ENCODE results near the gene ITM2C.

ITM2C gene

DNA sequence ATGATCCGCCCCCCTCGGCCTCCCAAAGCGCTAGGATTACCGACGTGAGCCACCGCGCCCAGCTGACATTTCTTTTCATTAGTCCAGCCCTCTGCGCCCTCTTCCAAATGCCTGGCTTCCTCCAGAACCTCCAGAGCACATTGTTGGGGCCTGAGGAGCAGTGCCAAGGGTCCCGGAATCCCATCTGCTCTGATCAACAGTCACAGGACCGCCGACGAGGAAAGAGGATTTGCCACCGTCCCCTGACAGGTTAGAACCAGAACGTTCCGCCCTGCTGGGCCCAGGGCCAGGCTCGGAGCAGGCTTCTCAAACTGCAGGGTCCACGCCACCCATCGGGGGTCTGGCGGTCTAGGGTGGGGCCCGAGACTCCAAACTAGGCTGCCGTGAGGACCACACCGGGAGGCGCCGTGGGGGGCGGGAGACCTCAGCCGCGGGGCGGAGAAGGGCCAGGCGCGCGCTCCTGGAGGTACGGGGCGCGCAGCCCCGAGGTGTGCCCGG is 36.9 kb upstream of the ITM2C start:
- Histone ChIP-seq H3K9me2 (replicated peaks; ENCODE audit: control insufficient read depth, low read length) (no peaks in the 10 kb centered on the region), H3K27me3 (ENCODE audit: control insufficient read depth, low read length) (peaks cover 21% of the 10 kb centered on the region), H3K27ac (ENCODE audit: low read depth, low read length) (no peak overlapping the region), H3K79me2 (ENCODE audit: control insufficient read depth, low read length) (no peaks in the 10 kb centered on the region), H3K9me3 (ENCODE audit: control insufficient read depth, insufficient read depth, low read length) (no peaks in the 10 kb centered on the region), H3K36me3 (ENCODE audit: control insufficient read depth, low read length) (no peaks in the 10 kb centered on the region), H3K4me3 (ENCODE audit: low read length) (no peak overlapping the region), H3F3A (ENCODE audit: control insufficient read depth, insufficient read depth) (no peaks in the 10 kb centered on the region), H3K4me2 (ENCODE audit: low read length) (no peak overlapping the region), H3K4me1 (ENCODE audit: control insufficient read depth, low read length) (0 out of 2 replicates have a peak, but pooled peaks cover 3% of the 10 kb centered on the region), H4K20me1 (ENCODE audit: control insufficient read depth, insufficient read depth, low read depth, low read length) (no peaks in the 10 kb centered on the region)
- TF ChIP-seq, protein P1, sequence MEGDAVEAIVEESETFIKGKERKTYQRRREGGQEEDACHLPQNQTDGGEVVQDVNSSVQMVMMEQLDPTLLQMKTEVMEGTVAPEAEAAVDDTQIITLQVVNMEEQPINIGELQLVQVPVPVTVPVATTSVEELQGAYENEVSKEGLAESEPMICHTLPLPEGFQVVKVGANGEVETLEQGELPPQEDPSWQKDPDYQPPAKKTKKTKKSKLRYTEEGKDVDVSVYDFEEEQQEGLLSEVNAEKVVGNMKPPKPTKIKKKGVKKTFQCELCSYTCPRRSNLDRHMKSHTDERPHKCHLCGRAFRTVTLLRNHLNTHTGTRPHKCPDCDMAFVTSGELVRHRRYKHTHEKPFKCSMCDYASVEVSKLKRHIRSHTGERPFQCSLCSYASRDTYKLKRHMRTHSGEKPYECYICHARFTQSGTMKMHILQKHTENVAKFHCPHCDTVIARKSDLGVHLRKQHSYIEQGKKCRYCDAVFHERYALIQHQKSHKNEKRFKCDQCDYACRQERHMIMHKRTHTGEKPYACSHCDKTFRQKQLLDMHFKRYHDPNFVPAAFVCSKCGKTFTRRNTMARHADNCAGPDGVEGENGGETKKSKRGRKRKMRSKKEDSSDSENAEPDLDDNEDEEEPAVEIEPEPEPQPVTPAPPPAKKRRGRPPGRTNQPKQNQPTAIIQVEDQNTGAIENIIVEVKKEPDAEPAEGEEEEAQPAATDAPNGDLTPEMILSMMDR (IDR thresholded peaks at IDR 0.05; ENCODE audit: low read depth, low read length, poor library complexity, severe bottlenecking), result no peak
- no peak for TF ChIP-seq EZH2phosphoT487 (IDR thresholded peaks at IDR 0.05; ENCODE audit: borderline replicate concordance, low read length)

DNA sequence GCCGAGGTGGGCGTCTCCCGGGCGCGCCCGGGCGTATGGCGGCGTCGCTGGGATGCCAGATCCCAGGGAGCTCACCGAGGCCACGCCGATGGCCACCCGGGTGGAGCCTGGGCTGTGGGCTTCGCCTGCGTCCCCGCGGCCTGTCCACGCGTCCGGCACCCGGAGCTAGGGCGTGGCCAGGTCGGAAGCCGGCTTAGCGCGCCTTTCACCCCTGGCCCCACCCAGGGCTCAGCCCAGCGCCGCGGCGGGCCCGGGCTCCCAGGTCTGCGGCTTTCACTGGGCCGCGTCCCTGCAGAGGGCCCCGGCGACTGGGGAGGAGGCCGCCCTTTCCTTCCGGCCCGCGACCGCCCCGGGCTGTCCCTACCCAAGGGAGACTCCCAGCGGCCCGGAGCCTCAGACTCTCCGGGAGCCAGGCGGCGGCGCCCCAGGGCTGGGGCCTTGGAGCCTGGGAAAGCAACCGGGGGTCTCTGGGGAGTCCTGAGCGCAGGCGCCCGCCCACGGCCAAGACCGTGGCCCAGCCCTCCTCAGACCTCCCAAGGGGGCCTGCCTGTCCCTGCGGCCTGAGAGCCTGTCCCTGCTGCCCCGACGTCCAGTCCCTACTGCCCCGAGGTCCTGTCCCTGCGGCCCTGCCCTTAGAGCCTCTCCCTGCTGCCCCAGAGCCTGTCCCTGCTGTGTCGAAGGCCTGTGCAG is 36.3 kb upstream of the ITM2C start:
- Histone ChIP-seq H3K4me3 (ENCODE audit: low read length) (no peak overlapping the region), H3K27me3 (ENCODE audit: control insufficient read depth, low read length) (peaks cover 21% of the 10 kb centered on the region), H3K9me2 (replicated peaks; ENCODE audit: control insufficient read depth, low read length) (no peaks in the 10 kb centered on the region), H4K20me1 (ENCODE audit: control insufficient read depth, insufficient read depth, low read depth, low read length) (no peaks in the 10 kb centered on the region), H3K4me2 (ENCODE audit: low read length) (no peak overlapping the region), H3K9me3 (ENCODE audit: control insufficient read depth, insufficient read depth, low read length) (no peaks in the 10 kb centered on the region), H3K4me1 (ENCODE audit: control insufficient read depth, low read length) (0 out of 2 replicates have a peak, but pooled peaks cover 3% of the 10 kb centered on the region), H3K27ac (ENCODE audit: low read depth, low read length) (no peak overlapping the region), H3K79me2 (ENCODE audit: control insufficient read depth, low read length) (no peaks in the 10 kb centered on the region), H3K36me3 (ENCODE audit: control insufficient read depth, low read length) (no peaks in the 10 kb centered on the region), H3F3A (ENCODE audit: control insufficient read depth, insufficient read depth) (no peaks in the 10 kb centered on the region)
- TF ChIP-seq EZH2phosphoT487 (IDR thresholded peaks at IDR 0.05; ENCODE audit: borderline replicate concordance, low read length), result no peak
- TF ChIP-seq, protein P1 (IDR thresholded peaks at IDR 0.05; ENCODE audit: low read depth, low read length, poor library complexity, severe bottlenecking), result no peak

DNA sequence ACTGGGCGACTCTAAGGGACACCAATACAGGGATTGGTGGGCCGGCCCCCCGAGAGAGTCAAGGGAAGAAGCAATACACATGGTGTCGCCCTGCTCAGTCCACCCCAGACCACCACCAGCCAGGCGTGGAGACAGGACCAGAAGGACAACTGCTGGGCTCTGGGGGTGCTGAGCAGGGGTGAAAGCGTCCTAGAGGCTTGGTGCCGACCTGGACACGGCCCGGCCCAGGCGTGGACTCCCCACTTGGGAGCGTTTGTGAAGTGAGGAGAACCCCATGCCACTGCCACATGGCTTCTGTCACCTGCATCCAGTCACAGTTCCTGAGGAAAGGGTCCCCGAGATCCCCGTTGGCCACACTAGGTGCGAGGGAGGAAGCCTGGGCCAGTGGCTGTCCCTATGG is 35.4 kb upstream of the ITM2C start:
- H3K4me3 ChIP-seq (ENCODE audit: low read length), result no peak overlapping the region

More for the DNA sequence above, 35.4 kb upstream of the ITM2C start:
- H4K20me1 ChIP-seq (ENCODE audit: control insufficient read depth, insufficient read depth, low read depth, low read length), result no peaks in the 10 kb centered on the region
- H3K9me2 ChIP-seq (replicated peaks; ENCODE audit: control insufficient read depth, low read length), result no peaks in the 10 kb centered on the region
- H3K4me1 ChIP-seq (ENCODE audit: control insufficient read depth, low read length), result 0 out of 2 replicates have a peak, but pooled peaks cover 1% of the 10 kb centered on the region
- no peaks in the 10 kb centered on the region for H3F3A ChIP-seq (ENCODE audit: control insufficient read depth, insufficient read depth)
- H3K9me3 ChIP-seq (ENCODE audit: control insufficient read depth, insufficient read depth, low read length), result no peaks in the 10 kb centered on the region
- H3K79me2 ChIP-seq (ENCODE audit: control insufficient read depth, low read length), result no peaks in the 10 kb centered on the region
- peaks cover 23% of the 10 kb centered on the region for H3K27me3 ChIP-seq (ENCODE audit: control insufficient read depth, low read length)
- no peaks in the 10 kb centered on the region for H3K36me3 ChIP-seq (ENCODE audit: control insufficient read depth, low read length)
- TF ChIP-seq EZH2phosphoT487 (IDR thresholded peaks at IDR 0.05; ENCODE audit: borderline replicate concordance, low read length), result no peak
- TF ChIP-seq, protein P1 (IDR thresholded peaks at IDR 0.05; ENCODE audit: low read depth, low read length, poor library complexity, severe bottlenecking), result no peak
- no peak overlapping the region for H3K27ac ChIP-seq (ENCODE audit: low read depth, low read length)
- H3K4me2 ChIP-seq (ENCODE audit: low read length), result no peak overlapping the region
